Measurements from ENCODE around the gene SLC22A15. TPM values are rescaled to one million over a fixed set of nuclear protein-coding genes. Genes with fewer than 3 reads are reported as not detected.
"Not testable (repeated sequence)": the region's sequence is repeated elsewhere in the genome, so short reads cannot be mapped to it uniquely, and the experiment has no call there.

SLC22A15 gene
- polyA plus RNA-seq, 1 experiment, result not detected

GRCh38 chr1:116044071-116044470 is 67.8 kb downstream of the SLC22A15 start:
- H3K27me3 ChIP-seq (ENCODE audit: control insufficient read depth, insufficient read depth, low read length), result no peaks in the 10 kb centered on the region
- H3K9me3 ChIP-seq (ENCODE audit: control insufficient read depth, insufficient read depth, low read length), result no peaks in the 10 kb centered on the region
- CTCF ChIA-PET, result no interaction called here

GRCh38 chr1:116046933-116047332 is 70.6 kb downstream of the SLC22A15 start:
- CTCF ChIA-PET; POLR2A ChIA-PET; H3K27ac ChIP-seq (ENCODE audit: low read depth, low read length); H3K4me3 ChIP-seq (ENCODE audit: low read depth, low read length); H3K9me3 ChIP-seq (ENCODE audit: control insufficient read depth, insufficient read depth, low read length); H3K27me3 ChIP-seq (ENCODE audit: control insufficient read depth, insufficient read depth, low read length); DNase-seq (ENCODE audit: low read depth, low spot score): not testable (repeated sequence)

More at GRCh38 chr1:116044071-116044470, 67.8 kb downstream of the SLC22A15 start:
- POLR2A ChIA-PET, result no interaction called here
- no peak for DNase-seq (ENCODE audit: low read depth, low spot score)
- Histone ChIP-seq H3K27ac (ENCODE audit: low read depth, low read length) (no peak overlapping the region), H3K4me3 (ENCODE audit: low read depth, low read length) (no peak overlapping the region)
- TF ChIP-seq CTCF (IDR thresholded peaks at IDR 0.05; ENCODE audit: low read depth, low read length), result no peak

- H3K4me3 ChIP-seq (ENCODE audit: low read depth, low read length); H3K27ac ChIP-seq (ENCODE audit: low read depth, low read length); H3K27me3 ChIP-seq (ENCODE audit: control insufficient read depth, insufficient read depth, low read length); H3K9me3 ChIP-seq (ENCODE audit: control insufficient read depth, insufficient read depth, low read length); DNase-seq (ENCODE audit: low read depth, low spot score); CTCF ChIA-PET; POLR2A ChIA-PET: not testable (repeated sequence)
Measured at GRCh38 chr1:116051896-116052295, 75.6 kb downstream of the SLC22A15 start.

- TF ChIP-seq CTCF (IDR thresholded peaks at IDR 0.05; ENCODE audit: low read depth, low read length), result no peak
- no peak overlapping the region for H3K4me3 ChIP-seq (ENCODE audit: low read depth, low read length)
- ChIA-PET CTCF (interaction anchor here (0.6 kb wide), 1 partner anchor 355 kb away, joined by 3 read pairs; no protein-coding TSS in a partner anchor), POLR2A (no interaction called here)
- H3K27ac ChIP-seq (ENCODE audit: low read depth, low read length), result no peak overlapping the region
- no peak for DNase-seq (ENCODE audit: low read depth, low spot score)
- H3K27me3 ChIP-seq (ENCODE audit: control insufficient read depth, insufficient read depth, low read length), result no peaks in the 10 kb centered on the region
- no peaks in the 10 kb centered on the region for H3K9me3 ChIP-seq (ENCODE audit: control insufficient read depth, insufficient read depth, low read length)
Measured at GRCh38 chr1:116062201-116062600, 85.9 kb downstream of the SLC22A15 start.

- H3K4me3 ChIP-seq (ENCODE audit: low read depth, low read length), result no peak overlapping the region
- no peak for TF ChIP-seq CTCF (IDR thresholded peaks at IDR 0.05; ENCODE audit: low read depth, low read length)
- no peak overlapping the region for H3K27ac ChIP-seq (ENCODE audit: low read depth, low read length)
- POLR2A ChIA-PET, result no interaction called here
- no peaks in the 10 kb centered on the region for H3K27me3 ChIP-seq (ENCODE audit: control insufficient read depth, insufficient read depth, low read length)
- no peaks in the 10 kb centered on the region for H3K9me3 ChIP-seq (ENCODE audit: control insufficient read depth, insufficient read depth, low read length)
- no peak for DNase-seq (ENCODE audit: low read depth, low spot score)
- CTCF ChIA-PET, result no interaction called here
Measured at GRCh38 chr1:116064616-116065015, 88.3 kb downstream of the SLC22A15 start.

- ChIA-PET CTCF (interaction anchor here (1.4 kb wide), 1 partner anchor 419 kb away, joined by 3 read pairs; no protein-coding TSS in a partner anchor), POLR2A (no interaction called here)
- no peak for TF ChIP-seq CTCF (IDR thresholded peaks at IDR 0.05; ENCODE audit: low read depth, low read length)
- Histone ChIP-seq H3K4me3 (ENCODE audit: low read depth, low read length) (no peak overlapping the region), H3K9me3 (ENCODE audit: control insufficient read depth, insufficient read depth, low read length) (no peaks in the 10 kb centered on the region), H3K27me3 (ENCODE audit: control insufficient read depth, insufficient read depth, low read length) (no peaks in the 10 kb centered on the region), H3K27ac (ENCODE audit: low read depth, low read length) (peak overlapping the region; percentile 22)
- DNase-seq (ENCODE audit: low read depth, low spot score), result no peak
Measured at GRCh38 chr1:116066868-116067565, 90.7 kb downstream of the SLC22A15 start.

Data from AG04450 (cell line).